Measurements from ENCODE around the gene FANCC. TPM values are rescaled to one million over a fixed set of nuclear protein-coding genes. Genes with fewer than 3 reads are reported as not detected.

Gene FANCC
- total and polyA plus RNA-seq, 4 donors: 8.3 to 32.4 (median 11.5) TPM

- TF ChIP-seq ZBTB33 (IDR thresholded peaks at IDR 0.05) (no peak), ATF3 (IDR thresholded peaks at IDR 0.05) (no peak), YY1 (IDR thresholded peaks at IDR 0.05) (no peak), HNF4G (IDR thresholded peaks at IDR 0.05) (no peak), FOXA2 (IDR thresholded peaks at IDR 0.05) (no peak), REST (IDR thresholded peaks at IDR 0.05) (no peak), MAX (IDR thresholded peaks at IDR 0.05) (no peak), TAF1 (conservative IDR thresholded peaks at IDR 0.05) (no peak), HNF4A (conservative IDR thresholded peaks at IDR 0.05) (no peak), GABPA (IDR thresholded peaks at IDR 0.05 in 1 of 2, conservative IDR thresholded peaks at IDR 0.05 in 1 of 2) (no peak), RAD21 (IDR thresholded peaks at IDR 0.05) (no peak), SP1 (IDR thresholded peaks at IDR 0.05) (no peak)
- H3K27me3 ChIP-seq (ENCODE audit: control insufficient read depth in 4 of 4, insufficient read depth in 4 of 4, low read length in 3 of 4): peaks cover 0 to 4% (median 0%) of the 10 kb centered on the region in 4 donors
- DNase-seq (ENCODE audit: low spot score): no peak
Measured at GRCh38 chr9:95365766-95366165, 48.3 kb upstream of the FANCC start.

GRCh38 chr9:95363051-95363841, 45.7 kb upstream of the FANCC start:
- Histone ChIP-seq H3K36me3 (ENCODE audit: control insufficient read depth in 4 of 4, insufficient read depth in 3 of 4, low read depth in 1 of 4, low read length in 3 of 4) (no peaks in the 10 kb centered on the region), H3K9ac (ENCODE audit: low read depth in 1 of 2, low read length in 2 of 2) (no peak overlapping the region), H3K9me3 (ENCODE audit: control insufficient read depth in 4 of 4, low read length in 3 of 4) (no peaks in the 10 kb centered on the region), H3K4me1 (ENCODE audit: control insufficient read depth in 4 of 4, insufficient read depth in 4 of 4, low read length in 3 of 4) (no peaks in the 10 kb centered on the region), H3K4me3 (ENCODE audit: low read depth in 1 of 3, low read length in 3 of 3) (no peak overlapping the region), H3K27ac (ENCODE audit: low read depth in 1 of 2, low read length in 2 of 2) (no peak overlapping the region), H3K27me3 (ENCODE audit: control insufficient read depth in 4 of 4, insufficient read depth in 4 of 4, low read length in 3 of 4) (peaks cover 0 to 4% (median 0%) of the 10 kb centered on the region in 4 donors)
- TF ChIP-seq SP1 (IDR thresholded peaks at IDR 0.05) (no peak), EGR1 (IDR thresholded peaks at IDR 0.05; ENCODE audit: low read depth in 2 of 2) (no peak), NR2F2 (IDR thresholded peaks at IDR 0.05) (no peak), FOXA2 (IDR thresholded peaks at IDR 0.05) (no peak), FOXA1 (IDR thresholded peaks at IDR 0.05) (no peak), JUND (IDR thresholded peaks at IDR 0.05) (no peak), ATF3 (IDR thresholded peaks at IDR 0.05) (no peak), HNF4G (IDR thresholded peaks at IDR 0.05) (no peak), TAF1 (conservative IDR thresholded peaks at IDR 0.05) (no peak), REST (IDR thresholded peaks at IDR 0.05) (no peak), CTCF (IDR thresholded peaks at IDR 0.05; ENCODE audit: low read depth, low read length, missing input control) (no peak), HNF4A (conservative IDR thresholded peaks at IDR 0.05) (no peak), GABPA (IDR thresholded peaks at IDR 0.05 in 1 of 2, conservative IDR thresholded peaks at IDR 0.05 in 1 of 2) (no peak), RXRA (IDR thresholded peaks at IDR 0.05) (no peak)
- DNase-seq (ENCODE audit: low spot score): no peak
- 79% methylated on average over 12 of the region's 12 CpGs for WGBS

More at GRCh38 chr9:95365766-95366165, 48.3 kb upstream of the FANCC start:
- no peak overlapping the region for H3K27ac ChIP-seq (ENCODE audit: low read depth in 1 of 2, low read length in 2 of 2)
- no peaks in the 10 kb centered on the region for H3K36me3 ChIP-seq (ENCODE audit: control insufficient read depth in 4 of 4, insufficient read depth in 3 of 4, low read depth in 1 of 4, low read length in 3 of 4)
- H3K4me1 ChIP-seq (ENCODE audit: control insufficient read depth in 4 of 4, insufficient read depth in 4 of 4, low read length in 3 of 4): no peaks in the 10 kb centered on the region
- H3K9ac ChIP-seq (ENCODE audit: low read depth in 1 of 2, low read length in 2 of 2): no peak overlapping the region
- no peaks in the 10 kb centered on the region for H3K9me3 ChIP-seq (ENCODE audit: control insufficient read depth in 4 of 4, low read length in 3 of 4)
- WGBS: 75% methylated on average over 4 of the region's 4 CpGs
- no peak overlapping the region for H3K4me3 ChIP-seq (ENCODE audit: low read depth in 1 of 3, low read length in 3 of 3)

Measured in liver (tissue), 9 donors.